Measurements from ENCODE around the gene TMEM184C.

Gene TMEM184C

DNA sequence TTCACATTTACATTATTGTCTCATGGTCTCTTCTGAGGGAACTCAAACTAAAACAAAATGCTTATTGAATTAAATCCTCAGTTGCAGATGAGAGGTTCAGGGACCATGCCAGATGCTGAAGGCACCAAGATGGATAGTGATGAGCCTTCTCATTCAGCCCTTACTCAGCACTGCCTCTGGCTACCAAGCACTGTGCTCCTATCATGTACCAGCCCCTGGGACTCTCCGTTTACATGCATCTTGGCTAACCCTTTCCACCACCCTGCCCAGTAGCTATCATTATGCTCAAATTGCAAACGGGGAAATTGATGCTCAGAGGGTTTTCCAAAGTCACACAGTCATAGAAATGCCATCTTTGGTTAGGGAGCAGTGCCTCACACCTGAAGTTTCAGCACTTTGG, 22.6 kb upstream of the TMEM184C start:
- Histone ChIP-seq H3K27ac (no peak overlapping the region), H3K36me3 (no peaks in the 10 kb centered on the region), H3K27me3 (no peaks in the 10 kb centered on the region), H3K9ac (no peak overlapping the region), H3K4me3 (no peak overlapping the region), H4K20me1 (no peaks in the 10 kb centered on the region), H3K9me3 (replicated peaks in 1 of 11) (no peaks in the 10 kb centered on the region), H3K4me1 (peaks cover 0 to 2% (median 0%) of the 10 kb centered on the region in 10 experiments; a peak in 2 of 20 replicates), H3K4me2 (no peak overlapping the region)
- TF ChIP-seq Cebpa-rat (IDR thresholded peaks at IDR 0.05) = no peak

DNA sequence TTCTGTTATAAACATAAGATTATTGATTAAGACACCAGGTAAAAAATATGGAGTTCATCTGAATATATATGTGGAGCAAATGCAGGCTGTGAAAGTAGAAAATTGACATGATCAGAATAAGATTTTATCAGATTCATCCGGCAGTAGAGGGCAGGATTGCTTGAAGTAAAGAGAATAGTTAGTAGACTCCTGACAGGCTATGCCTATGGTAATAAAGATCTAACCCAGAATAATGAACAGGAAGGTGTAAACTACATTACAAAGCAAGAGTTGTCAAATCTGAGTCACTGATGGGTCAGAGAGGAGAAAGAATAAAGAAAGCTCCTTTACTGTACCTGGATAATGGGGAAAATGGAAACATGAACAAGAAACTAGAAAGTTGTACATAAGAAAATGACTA, 20.8 kb upstream of the TMEM184C start:
- Histone ChIP-seq H3K9ac (no peak overlapping the region), H3K9me3 (replicated peaks in 1 of 11) (no peaks in the 10 kb centered on the region), H3K27me3 (no peaks in the 10 kb centered on the region), H4K20me1 (no peaks in the 10 kb centered on the region), H3K27ac (no peak overlapping the region), H3K4me3 (no peak overlapping the region), H3K4me2 (no peak overlapping the region), H3K4me1 (no peaks in the 10 kb centered on the region), H3K36me3 (no peaks in the 10 kb centered on the region)
- no peak for TF ChIP-seq Cebpa-rat (IDR thresholded peaks at IDR 0.05)

GRCh38 chr4:147596981-147597380, 20.2 kb upstream of the TMEM184C start:
- H3K4me1 ChIP-seq = no peaks in the 10 kb centered on the region
- no peaks in the 10 kb centered on the region for H3K27me3 ChIP-seq
- no peak overlapping the region for H3K9ac ChIP-seq
- H3K36me3 ChIP-seq = no peaks in the 10 kb centered on the region
- no peak overlapping the region for H3K4me3 ChIP-seq
- no peak overlapping the region for H3K4me2 ChIP-seq
- TF ChIP-seq Cebpa-rat (IDR thresholded peaks at IDR 0.05) = no peak
- H3K9me3 ChIP-seq (replicated peaks in 1 of 11) = no peaks in the 10 kb centered on the region
- no peaks in the 10 kb centered on the region for H4K20me1 ChIP-seq
- H3K27ac ChIP-seq = no peak overlapping the region

DNA sequence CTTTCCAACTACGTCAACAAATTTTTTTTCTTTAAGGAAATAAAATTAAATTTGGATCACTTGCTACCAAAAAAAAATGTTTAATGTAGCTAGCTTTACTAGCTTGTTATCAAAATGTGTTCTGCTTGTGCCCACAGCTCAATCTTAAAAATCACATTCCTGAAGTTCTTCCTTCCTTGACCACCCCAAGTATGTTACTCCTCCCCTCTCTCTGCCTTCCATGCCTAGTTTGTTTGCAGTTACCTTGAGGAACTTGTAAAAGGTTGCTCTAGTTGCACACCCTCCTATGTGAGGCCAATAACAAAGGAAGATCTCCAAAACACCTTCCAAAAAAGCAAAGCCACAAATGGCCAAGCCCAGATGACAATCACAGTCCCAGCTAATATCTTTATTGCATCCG, 19.6 kb upstream of the TMEM184C start:
- H3K4me1 ChIP-seq = no peaks in the 10 kb centered on the region
- no peak overlapping the region for H3K27ac ChIP-seq
- H3K36me3 ChIP-seq = no peaks in the 10 kb centered on the region
- TF ChIP-seq Cebpa-rat (IDR thresholded peaks at IDR 0.05) = no peak
- H3K4me3 ChIP-seq = no peak overlapping the region
- no peak overlapping the region for H3K9ac ChIP-seq
- no peak overlapping the region for H3K4me2 ChIP-seq
- H3K27me3 ChIP-seq = no peaks in the 10 kb centered on the region
- H3K9me3 ChIP-seq (replicated peaks in 1 of 11) = no peaks in the 10 kb centered on the region
- no peaks in the 10 kb centered on the region for H4K20me1 ChIP-seq

GRCh38 chr4:147599206-147599605, 18.0 kb upstream of the TMEM184C start:
- Histone ChIP-seq H3K9me3 (replicated peaks in 1 of 11) (no peaks in the 10 kb centered on the region), H4K20me1 (no peaks in the 10 kb centered on the region), H3K4me2 (no peak overlapping the region), H3K27ac (no peak overlapping the region), H3K9ac (no peak overlapping the region), H3K36me3 (no peaks in the 10 kb centered on the region), H3K4me1 (no peaks in the 10 kb centered on the region), H3K27me3 (no peaks in the 10 kb centered on the region), H3K4me3 (no peak overlapping the region)
- no peak for TF ChIP-seq Cebpa-rat (IDR thresholded peaks at IDR 0.05)

GRCh38 chr4:147599769-147600168, 17.4 kb upstream of the TMEM184C start:
- TF ChIP-seq Cebpa-rat (IDR thresholded peaks at IDR 0.05) = no peak
- no peaks in the 10 kb centered on the region for H3K36me3 ChIP-seq
- H3K9me3 ChIP-seq (replicated peaks in 1 of 11) = no peaks in the 10 kb centered on the region
- H3K27me3 ChIP-seq = no peaks in the 10 kb centered on the region
- H4K20me1 ChIP-seq = no peaks in the 10 kb centered on the region
- H3K4me3 ChIP-seq = no peak overlapping the region
- H3K9ac ChIP-seq = no peak overlapping the region
- no peaks in the 10 kb centered on the region for H3K4me1 ChIP-seq
- H3K4me2 ChIP-seq = no peak overlapping the region
- no peak overlapping the region for H3K27ac ChIP-seq

DNA sequence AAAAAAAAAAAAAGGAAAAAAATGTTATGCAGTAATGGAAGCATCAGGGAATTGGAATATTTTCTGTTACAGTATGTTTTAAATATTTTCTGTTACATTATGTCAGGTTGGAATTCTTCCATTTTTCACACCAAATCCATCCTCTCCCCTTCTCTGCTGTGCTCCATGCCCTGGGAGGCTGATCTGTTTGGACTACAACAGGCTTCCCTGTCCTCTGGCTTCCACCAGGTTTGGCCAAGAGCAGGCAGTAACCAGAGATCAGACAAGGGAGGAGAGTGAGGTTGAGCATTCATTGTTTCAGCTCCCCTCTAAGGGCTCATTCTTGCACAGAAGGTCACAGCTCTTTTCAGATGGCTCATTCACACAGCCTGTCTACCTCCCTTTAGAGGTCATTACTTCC, 11.7 kb upstream of the TMEM184C start:
- H3K9ac ChIP-seq = no peak overlapping the region
- no peak for TF ChIP-seq Cebpa-rat (IDR thresholded peaks at IDR 0.05)
- H3K9me3 ChIP-seq (replicated peaks in 1 of 11) = no peaks in the 10 kb centered on the region
- no peaks in the 10 kb centered on the region for H3K4me1 ChIP-seq
- no peak overlapping the region for H3K4me2 ChIP-seq
- H3K36me3 ChIP-seq = no peaks in the 10 kb centered on the region
- no peaks in the 10 kb centered on the region for H4K20me1 ChIP-seq
- no peak overlapping the region for H3K27ac ChIP-seq
- H3K27me3 ChIP-seq = no peaks in the 10 kb centered on the region
- no peak overlapping the region for H3K4me3 ChIP-seq

DNA sequence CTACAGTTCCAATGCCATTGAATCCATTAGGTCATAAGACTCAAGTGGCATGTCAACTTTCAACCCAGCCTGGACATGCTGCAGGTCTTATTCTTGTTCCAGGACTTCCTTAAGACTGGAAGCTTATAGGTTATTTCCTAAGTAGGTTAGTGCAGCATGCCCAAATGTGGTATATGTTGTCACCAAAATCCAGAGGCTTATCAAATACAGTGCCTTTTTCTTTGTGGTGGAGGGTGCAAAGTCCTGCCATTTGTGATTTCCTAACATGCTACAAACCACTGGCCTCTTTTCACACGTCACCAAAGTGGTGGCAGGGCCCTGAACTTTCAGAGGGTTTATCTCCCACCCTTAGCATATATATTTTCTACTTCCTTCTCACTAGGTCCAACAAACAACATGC, 9.7 kb upstream of the TMEM184C start:
- no peak for TF ChIP-seq Cebpa-rat (IDR thresholded peaks at IDR 0.05)
- Histone ChIP-seq H3K4me1 (no peaks in the 10 kb centered on the region), H4K20me1 (no peaks in the 10 kb centered on the region), H3K36me3 (no peaks in the 10 kb centered on the region), H3K4me2 (no peak overlapping the region), H3K27me3 (no peaks in the 10 kb centered on the region), H3K9me3 (replicated peaks in 1 of 11) (no peaks in the 10 kb centered on the region), H3K27ac (no peak overlapping the region), H3K9ac (no peak overlapping the region), H3K4me3 (no peak overlapping the region)

GRCh38 chr4:147610686-147611085, 6.5 kb upstream of the TMEM184C start:
- Histone ChIP-seq H3K4me2 (no peak overlapping the region), H3K9ac (no peak overlapping the region), H3K9me3 (replicated peaks in 1 of 11) (no peaks in the 10 kb centered on the region), H3K36me3 (no peaks in the 10 kb centered on the region), H3K27me3 (no peaks in the 10 kb centered on the region), H3K4me1 (no peaks in the 10 kb centered on the region), H3K27ac (no peak overlapping the region), H3K4me3 (no peak overlapping the region), H4K20me1 (no peaks in the 10 kb centered on the region)
- no peak for TF ChIP-seq Cebpa-rat (IDR thresholded peaks at IDR 0.05)

DNA sequence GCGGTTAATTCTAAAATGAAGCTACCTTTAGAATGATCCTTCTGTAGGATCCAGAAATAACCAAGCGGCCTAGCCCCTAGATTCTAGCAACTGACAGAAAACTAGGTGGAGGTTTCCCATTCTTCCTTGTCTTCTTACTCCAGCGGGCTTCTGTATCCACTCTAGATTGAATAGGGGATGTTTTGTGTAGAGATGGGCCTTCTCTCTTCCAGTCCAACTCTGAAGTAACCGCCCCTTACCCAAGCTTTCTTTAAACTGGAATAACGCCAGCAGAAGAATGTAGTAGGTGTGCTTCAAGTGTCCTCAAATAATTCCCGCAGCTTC, 386 bp upstream of the TMEM184C start:
- Histone ChIP-seq H3K4me2 (peak overlapping the region; percentile 68 to 96 (median 79)), H4K20me1 (peaks cover 6 to 32% (median 18%) of the 10 kb centered on the region in 11 experiments; a peak in 13 of 22 replicates), H3K36me3 (peaks cover 9 to 28% (median 23%) of the 10 kb centered on the region in 11 experiments; a peak in 20 of 22 replicates), H3K4me3 (peak overlapping the region; percentile 77 to 96 (median 85)), H3K27ac (peak overlapping the region in 1 of 11 experiments; percentile 79; a peak in 1 of 22 replicates), H3K27me3 (no peaks in the 10 kb centered on the region), H3K9ac (peak overlapping the region in 5 of 11 experiments; percentile 82 to 88 (median 87); a peak in 7 of 22 replicates), H3K9me3 (replicated peaks in 1 of 11) (no peaks in the 10 kb centered on the region), H3K4me1 (peaks cover 27 to 46% (median 37%) of the 10 kb centered on the region in 10 experiments)
- TF ChIP-seq Cebpa-rat (IDR thresholded peaks at IDR 0.05) = no peak
